Fibroblast of lung (primary cell): Measurements from ENCODE around the gene OR2H1.

Experiments
- EZH2 ChIP-seq: IDR thresholded peaks from 2 replicates; pipeline ENCODE4 v1.5.1; 2012; ENCODE audit warnings: low read length, control low read depth, mild to moderate bottlenecking; ENCODE audit errors: missing control alignments
- TF ChIP-seq, protein P1 (sequence below), 2 donors: IDR thresholded peaks in 1 of 2; conservative IDR thresholded peaks in 1 of 2; 1 replicate in 1 of 2; 2 replicates in 1 of 2; pipeline ENCODE4 v1.5.1; 2011 to 2012; ENCODE audit warnings: low read length in 2 of 2, control low read depth in 1 of 2, inconsistent platforms in 1 of 2, low read depth in 1 of 2, mild to moderate bottlenecking in 1 of 2

DNA sequence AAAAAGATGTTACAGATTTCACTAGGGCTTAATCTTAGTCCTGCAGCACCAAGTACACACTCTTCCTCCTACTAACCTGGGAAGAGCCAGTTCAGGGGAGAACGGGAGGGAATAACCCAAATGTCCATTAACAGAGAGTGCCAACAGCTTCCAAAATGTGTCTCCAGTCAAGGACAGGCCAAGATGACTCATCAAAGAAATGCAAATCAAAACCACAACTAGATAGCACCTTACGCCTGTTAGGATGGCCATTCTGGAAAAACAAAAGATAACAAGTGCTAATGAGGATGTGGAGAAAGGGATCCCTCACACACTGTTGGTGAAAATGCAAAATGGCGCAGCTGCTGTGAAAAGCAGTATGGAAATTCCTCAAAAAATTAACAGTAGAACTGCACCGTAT is 34.6 kb downstream of the OR2H1 start:
- TF ChIP-seq, protein P1, sequence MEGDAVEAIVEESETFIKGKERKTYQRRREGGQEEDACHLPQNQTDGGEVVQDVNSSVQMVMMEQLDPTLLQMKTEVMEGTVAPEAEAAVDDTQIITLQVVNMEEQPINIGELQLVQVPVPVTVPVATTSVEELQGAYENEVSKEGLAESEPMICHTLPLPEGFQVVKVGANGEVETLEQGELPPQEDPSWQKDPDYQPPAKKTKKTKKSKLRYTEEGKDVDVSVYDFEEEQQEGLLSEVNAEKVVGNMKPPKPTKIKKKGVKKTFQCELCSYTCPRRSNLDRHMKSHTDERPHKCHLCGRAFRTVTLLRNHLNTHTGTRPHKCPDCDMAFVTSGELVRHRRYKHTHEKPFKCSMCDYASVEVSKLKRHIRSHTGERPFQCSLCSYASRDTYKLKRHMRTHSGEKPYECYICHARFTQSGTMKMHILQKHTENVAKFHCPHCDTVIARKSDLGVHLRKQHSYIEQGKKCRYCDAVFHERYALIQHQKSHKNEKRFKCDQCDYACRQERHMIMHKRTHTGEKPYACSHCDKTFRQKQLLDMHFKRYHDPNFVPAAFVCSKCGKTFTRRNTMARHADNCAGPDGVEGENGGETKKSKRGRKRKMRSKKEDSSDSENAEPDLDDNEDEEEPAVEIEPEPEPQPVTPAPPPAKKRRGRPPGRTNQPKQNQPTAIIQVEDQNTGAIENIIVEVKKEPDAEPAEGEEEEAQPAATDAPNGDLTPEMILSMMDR (conservative IDR thresholded peaks at IDR 0.05 in 1 of 2, IDR thresholded peaks at IDR 0.05 in 1 of 2; ENCODE audit: low read depth in 1 of 2, low read length in 2 of 2): no peak
- TF ChIP-seq EZH2: no peak
